IPS DF 6.9 (cell line): ENCODE measurements around the gene TEAD4.

ENCODE experiments used
- DNase-seq: peaks from one replicate; pipeline ENCODE4 v3.0.0-alpha.2; 2013; ENCODE audit warnings: low read depth, low spot score
- H3K27ac ChIP-seq: one replicate; pipeline ENCODE4 v1.5.1; 2013; ENCODE audit warnings: low read length, control low read depth
- H3K27me3 ChIP-seq: 2 replicates; pipeline ENCODE4 v1.6.1; 2013; ENCODE audit warnings: mild to moderate bottlenecking, low read length; ENCODE audit not compliant: control insufficient read depth, insufficient read depth
- H3K36me3 ChIP-seq: 2 replicates; pipeline ENCODE4 v1.6.1; 2013; ENCODE audit warnings: low read length; ENCODE audit not compliant: control insufficient read depth, insufficient read depth
- H3K4me1 ChIP-seq: 2 replicates; pipeline ENCODE4 v1.6.1; 2013; ENCODE audit warnings: low read length; ENCODE audit not compliant: control insufficient read depth, insufficient read depth
- H3K4me3 ChIP-seq: 2 replicates; pipeline ENCODE4 v1.5.1; 2013; ENCODE audit warnings: mild to moderate bottlenecking, low read length
- H3K9me3 ChIP-seq: 2 replicates; pipeline ENCODE4 v1.6.1; 2013; ENCODE audit warnings: low read length, inconsistent platforms; ENCODE audit not compliant: control insufficient read depth, insufficient read depth
- WGBS: extraction: QIAGEN DNeasy Blood & Tissue Kit; methylation state at CpG from one replicate; pipeline ENCODE4 v1.1.7; 2013; ENCODE audit warnings: mixed read lengths, missing lambda C conversion rate; ENCODE audit not compliant: insufficient read length, insufficient coverage; 5-methylcytosine and 5-hydroxymethylcytosine counted together

Gene TEAD4

DNA sequence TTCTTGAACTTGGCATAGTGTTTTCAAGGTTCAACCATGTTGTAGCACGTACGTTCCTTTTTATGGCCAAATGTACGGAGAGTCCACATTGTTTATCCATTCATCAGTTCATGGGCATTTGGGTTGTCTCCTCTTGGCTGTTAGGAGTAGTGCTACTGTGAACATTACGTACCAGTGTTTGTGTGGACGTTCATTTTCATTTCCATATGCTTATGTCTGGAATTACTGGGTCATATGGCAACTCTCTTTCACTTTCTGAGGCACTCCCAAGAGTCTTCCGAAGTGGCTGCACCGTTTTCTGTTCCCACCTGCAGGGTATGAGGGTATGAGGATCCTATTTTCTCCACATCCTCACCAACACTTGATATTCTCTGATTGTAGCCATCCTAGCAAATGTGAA, 68.9 kb downstream of the TEAD4 start:
- H3K4me3 ChIP-seq, result no peak overlapping the region
- WGBS, result no CpG with 5 or more reads among the region's 7 CpGs
- H3K36me3 ChIP-seq, result peaks cover 18% of the 10 kb centered on the region
- H3K4me1 ChIP-seq, result no peaks in the 10 kb centered on the region
- no peak for DNase-seq
- no peaks in the 10 kb centered on the region for H3K27me3 ChIP-seq
- no peaks in the 10 kb centered on the region for H3K9me3 ChIP-seq
- H3K27ac ChIP-seq, result no peak overlapping the region

DNA sequence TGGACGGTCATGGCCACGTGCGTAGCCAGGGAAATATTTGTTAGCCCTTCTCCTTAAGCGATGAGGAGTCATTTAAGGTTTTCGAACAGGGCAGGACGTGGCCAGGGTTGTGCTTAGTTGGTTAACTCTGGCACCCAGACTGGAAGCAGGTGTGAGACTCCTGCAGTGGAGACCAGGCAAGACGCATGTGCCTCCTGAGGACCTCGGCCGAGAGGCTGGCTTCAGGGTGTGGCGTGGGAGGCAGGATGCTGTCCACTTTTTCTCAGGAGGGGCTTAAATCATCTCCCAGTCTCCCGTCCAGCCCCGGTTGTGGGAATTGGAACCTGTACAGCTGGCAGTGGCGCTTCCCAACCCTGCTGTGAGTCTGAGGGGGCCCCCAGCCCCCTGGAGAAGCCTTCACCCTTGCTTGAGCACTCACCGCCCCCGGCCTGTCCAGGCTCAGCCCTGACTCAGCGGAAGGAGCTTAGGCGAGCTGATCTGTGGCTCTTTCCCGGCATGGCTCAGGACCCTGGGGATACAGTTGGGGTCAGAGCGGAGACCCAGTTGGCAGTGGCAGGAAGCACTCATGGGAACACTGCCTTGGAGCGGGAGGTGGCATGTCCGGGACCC, 71.7 kb downstream of the TEAD4 start:
- no peaks in the 10 kb centered on the region for H3K9me3 ChIP-seq
- DNase-seq, result no peak
- no peak overlapping the region for H3K27ac ChIP-seq

DNA sequence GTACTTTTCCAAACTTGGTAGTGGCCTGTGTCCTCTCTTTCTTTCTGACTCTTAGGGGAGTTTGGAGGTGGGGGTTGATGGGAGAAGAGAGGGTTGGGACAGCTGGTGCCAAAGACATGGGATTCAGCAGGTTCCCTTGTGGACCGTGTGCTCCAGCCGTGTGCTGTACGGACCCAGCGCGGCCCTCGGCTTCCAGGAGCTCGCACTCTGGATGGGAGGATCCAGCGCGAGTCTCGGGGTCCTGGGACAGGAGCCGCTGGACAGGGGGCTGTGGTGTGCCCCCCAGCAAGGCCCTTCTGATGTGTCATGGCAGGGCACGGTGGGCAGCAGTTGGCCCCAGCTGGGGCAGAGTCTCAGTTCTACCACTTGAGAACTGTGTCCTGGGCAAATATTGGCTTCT, 73.0 kb downstream of the TEAD4 start:
- H3K9me3 ChIP-seq, result no peaks in the 10 kb centered on the region
- no peak for DNase-seq
- WGBS, result no CpG with 5 or more reads among the region's 12 CpGs
- H3K27me3 ChIP-seq, result no peaks in the 10 kb centered on the region
- no peak overlapping the region for H3K4me3 ChIP-seq
- H3K4me1 ChIP-seq, result no peaks in the 10 kb centered on the region
- H3K27ac ChIP-seq, result no peak overlapping the region
- H3K36me3 ChIP-seq, result peaks cover 18% of the 10 kb centered on the region

More for the DNA sequence above, 71.7 kb downstream of the TEAD4 start:
- peaks cover 23% of the 10 kb centered on the region for H3K36me3 ChIP-seq
- no peaks in the 10 kb centered on the region for H3K27me3 ChIP-seq
- no CpG with 5 or more reads among the region's 21 CpGs for WGBS
- no peak overlapping the region for H3K4me3 ChIP-seq
- no peaks in the 10 kb centered on the region for H3K4me1 ChIP-seq

DNA sequence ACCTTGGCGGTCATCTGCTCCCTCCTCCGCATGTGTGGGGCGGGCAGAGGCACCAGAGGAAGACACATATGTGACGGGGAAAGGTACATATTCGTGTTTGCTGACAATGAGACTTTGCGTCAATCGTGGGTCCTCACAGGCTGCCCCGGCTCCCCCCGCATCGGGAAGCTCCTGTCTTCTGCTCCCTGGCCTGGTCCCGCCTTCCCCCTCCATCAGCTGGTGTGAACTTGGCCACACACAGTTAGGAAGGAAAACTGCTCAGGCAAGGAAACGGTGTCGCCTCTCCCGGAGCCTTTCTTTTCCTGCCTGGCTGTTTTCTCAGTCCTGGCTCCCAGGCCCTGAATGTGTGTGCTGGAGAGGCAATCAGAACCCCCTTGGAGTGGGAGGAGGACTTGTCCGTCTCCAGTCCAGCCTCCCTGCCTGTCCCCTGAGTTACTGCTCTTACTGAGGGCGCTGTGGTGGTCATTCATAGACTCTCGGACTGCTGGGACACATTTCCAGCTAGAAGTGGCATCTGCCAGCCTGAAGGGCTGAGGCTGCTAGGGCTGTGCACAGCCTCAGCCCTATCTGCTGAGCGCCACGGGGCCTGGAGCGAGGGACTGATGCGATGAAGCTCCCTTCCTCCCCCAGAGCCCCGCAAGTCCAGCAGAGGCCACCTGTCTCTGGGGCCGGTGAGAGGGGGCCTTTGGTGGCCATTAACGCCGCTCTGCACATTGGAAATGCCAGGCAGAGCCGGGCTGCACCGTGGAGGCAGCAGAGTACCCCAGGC, 73.8 kb downstream of the TEAD4 start:
- no peaks in the 10 kb centered on the region for H3K27me3 ChIP-seq
- DNase-seq, result no peak
- H3K36me3 ChIP-seq, result peaks cover 23% of the 10 kb centered on the region
- no peaks in the 10 kb centered on the region for H3K9me3 ChIP-seq
- H3K4me1 ChIP-seq, result no peaks in the 10 kb centered on the region
- no CpG with 5 or more reads among the region's 27 CpGs for WGBS
- no peak overlapping the region for H3K4me3 ChIP-seq
- H3K27ac ChIP-seq, result no peak overlapping the region

DNA sequence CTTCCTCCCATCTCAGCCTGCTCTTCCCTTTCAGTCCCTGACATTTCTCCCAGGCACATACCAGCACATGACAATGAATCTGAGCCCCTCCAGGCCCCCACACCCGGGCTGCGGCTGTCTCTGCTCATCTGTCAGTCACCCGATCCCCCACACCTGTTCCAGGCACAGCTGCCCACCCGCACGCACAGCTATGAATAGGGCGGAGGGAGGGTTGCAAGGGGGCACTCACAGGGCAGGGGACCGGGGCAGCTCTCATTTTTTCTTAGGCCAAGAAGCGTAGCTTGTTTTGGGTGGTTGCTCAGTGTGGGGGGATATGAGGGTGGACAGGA, 74.3 kb downstream of the TEAD4 start:
- Histone ChIP-seq H3K27me3 (no peaks in the 10 kb centered on the region), H3K9me3 (no peaks in the 10 kb centered on the region), H3K4me3 (no peak overlapping the region), H3K27ac (no peak overlapping the region), H3K4me1 (no peaks in the 10 kb centered on the region), H3K36me3 (peaks cover 27% of the 10 kb centered on the region)
- DNase-seq, result no peak
- no CpG with 5 or more reads among the region's 8 CpGs for WGBS

DNA sequence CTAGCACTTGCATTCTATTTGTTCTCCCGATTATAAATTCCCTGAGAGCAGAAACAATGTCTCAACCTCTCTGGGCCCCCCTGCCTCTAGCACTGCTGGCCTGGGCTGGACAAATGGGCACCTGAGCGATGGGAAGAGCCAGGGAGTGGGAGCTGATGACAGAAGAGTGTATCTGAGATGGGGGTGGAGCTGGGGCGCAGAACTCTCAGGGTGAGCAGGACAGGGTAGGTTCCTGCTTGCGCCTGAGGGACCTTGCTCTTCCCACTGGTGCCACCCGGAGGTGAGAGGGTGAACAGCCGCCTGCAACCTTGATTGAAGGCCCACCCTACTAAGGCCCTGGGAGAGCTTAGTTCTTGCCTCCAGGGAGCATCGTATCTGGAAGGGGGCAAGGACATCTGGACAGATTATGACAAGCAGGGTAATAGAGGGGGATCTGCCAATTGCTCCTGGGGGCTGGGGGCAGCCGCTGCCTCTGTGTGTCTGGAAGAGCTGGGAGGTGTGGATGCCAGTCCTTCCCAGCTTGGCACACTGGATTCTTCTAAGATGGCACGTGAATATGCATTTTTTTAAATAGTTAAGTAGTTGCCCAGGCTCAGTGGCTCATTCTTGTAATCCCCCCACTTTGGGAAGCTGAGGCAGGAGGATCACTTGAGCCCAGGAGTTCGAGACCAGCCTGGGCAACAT, 75.0 kb downstream of the TEAD4 start:
- WGBS, result no CpG with 5 or more reads among the region's 10 CpGs
- Histone ChIP-seq H3K27ac (no peak overlapping the region), H3K9me3 (no peaks in the 10 kb centered on the region), H3K4me1 (no peaks in the 10 kb centered on the region), H3K36me3 (peaks cover 32% of the 10 kb centered on the region), H3K27me3 (no peaks in the 10 kb centered on the region), H3K4me3 (no peak overlapping the region)
- DNase-seq, result peak; percentile 63

DNA sequence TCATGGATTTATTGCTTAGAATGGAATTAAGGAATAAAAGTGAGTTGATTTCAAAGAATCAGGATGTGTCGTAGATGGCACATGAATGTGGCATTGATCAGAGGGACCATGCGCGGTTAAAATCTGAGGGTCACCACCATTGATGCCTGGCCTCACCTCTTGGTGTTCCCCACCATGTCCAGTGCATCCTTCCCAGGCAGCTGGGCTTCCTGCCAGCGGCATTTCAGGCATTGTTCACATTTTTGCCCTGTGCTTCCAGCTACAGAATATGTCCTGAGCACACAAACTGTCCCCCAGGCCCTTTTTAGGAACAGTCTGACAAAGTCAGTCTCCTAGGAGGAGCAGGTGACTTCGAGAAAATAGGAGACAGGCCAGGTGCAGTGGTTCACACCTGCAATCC, 76.0 kb downstream of the TEAD4 start:
- DNase-seq, result no peak
- WGBS, result 100% methylated on average over 1 of the region's 5 CpGs
- H3K9me3 ChIP-seq, result no peaks in the 10 kb centered on the region
- H3K27me3 ChIP-seq, result no peaks in the 10 kb centered on the region
- H3K36me3 ChIP-seq, result peaks cover 37% of the 10 kb centered on the region
- H3K4me1 ChIP-seq, result no peaks in the 10 kb centered on the region
- H3K4me3 ChIP-seq, result no peak overlapping the region
- H3K27ac ChIP-seq, result no peak overlapping the region

DNA sequence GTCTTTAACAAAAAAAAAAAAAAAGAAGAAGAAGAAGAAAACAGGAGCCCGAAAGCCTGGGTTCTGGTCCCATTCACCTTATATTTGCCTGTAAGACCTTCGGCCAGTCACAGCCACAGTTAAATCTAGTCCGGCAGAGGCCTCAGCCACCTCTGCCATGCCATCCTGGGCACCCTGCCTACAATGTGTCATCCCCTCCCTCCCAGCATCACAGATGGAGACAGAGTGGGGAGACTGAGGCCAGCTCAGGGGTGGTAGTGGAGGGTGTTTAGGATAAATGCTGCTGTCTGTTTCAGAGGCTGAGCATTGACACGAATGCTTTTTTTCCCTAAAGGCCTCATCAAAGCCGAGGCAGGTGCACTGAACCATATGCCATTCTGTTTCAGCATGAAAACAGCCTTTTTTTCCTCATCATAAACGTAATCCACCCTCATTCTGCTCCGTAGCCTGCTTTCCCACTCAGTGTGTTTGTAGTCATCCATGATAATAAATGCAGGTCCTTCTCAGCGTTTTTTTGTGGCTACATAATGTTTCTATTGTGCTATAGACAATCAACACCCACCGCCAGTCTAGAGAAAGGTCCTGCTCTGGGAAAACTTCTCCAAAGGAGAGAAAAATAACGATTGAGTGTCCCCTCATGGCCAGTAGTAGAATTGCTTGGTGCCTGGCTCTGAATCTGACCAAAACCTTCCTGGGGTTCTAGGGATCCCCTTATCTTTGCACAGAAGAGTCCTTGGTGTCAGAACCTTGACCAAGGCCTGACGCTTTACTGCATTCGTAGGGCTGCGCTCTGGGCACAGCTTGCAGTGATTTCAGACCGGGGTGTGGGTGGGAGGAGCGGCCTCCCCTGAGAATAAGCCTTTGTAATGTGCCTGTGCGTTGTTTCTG, 76.9 kb downstream of the TEAD4 start:
- Histone ChIP-seq H3K27ac (no peak overlapping the region), H3K36me3 (peaks cover 40% of the 10 kb centered on the region), H3K27me3 (no peaks in the 10 kb centered on the region), H3K4me1 (no peaks in the 10 kb centered on the region), H3K9me3 (no peaks in the 10 kb centered on the region), H3K4me3 (no peak overlapping the region)
- DNase-seq, result no peak
- no CpG with 5 or more reads among the region's 16 CpGs for WGBS

DNA sequence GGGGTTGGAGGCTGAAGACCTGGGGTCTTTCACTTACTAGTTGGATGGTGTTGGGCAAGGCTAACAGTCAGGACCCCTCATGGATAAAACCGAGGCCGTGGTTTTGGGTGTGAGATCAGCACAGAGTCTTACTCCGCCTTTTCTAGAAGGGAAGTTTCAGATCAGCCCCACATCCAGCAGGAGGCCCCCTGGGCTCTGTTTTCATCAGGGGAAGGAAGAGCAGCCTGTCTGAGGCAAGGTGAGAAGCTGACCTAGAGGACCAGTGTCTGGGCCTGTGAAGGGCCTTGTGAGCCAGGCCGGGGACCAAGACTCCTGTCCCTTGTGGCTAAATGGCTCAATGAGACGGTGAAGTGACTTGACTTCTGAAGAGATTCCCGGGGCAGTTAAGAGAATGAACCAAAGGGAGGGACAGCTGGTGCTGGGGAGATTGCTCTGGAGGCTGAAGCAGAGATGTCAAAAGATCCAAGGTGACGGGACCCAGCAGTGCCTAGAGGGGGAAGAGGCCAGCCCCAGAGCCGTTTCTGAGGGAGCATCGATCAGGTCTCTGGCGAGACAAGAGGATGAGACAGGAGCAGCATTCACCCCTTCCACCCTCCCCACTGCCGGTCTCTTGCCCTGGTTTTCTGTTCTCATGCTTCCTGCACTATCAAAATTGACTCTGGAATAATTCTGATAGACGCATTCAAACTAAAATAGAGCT, 77.9 kb downstream of the TEAD4 start:
- H3K9me3 ChIP-seq, result no peaks in the 10 kb centered on the region
- H3K36me3 ChIP-seq, result peaks cover 39% of the 10 kb centered on the region
- H3K27ac ChIP-seq, result no peak overlapping the region
- H3K4me1 ChIP-seq, result no peaks in the 10 kb centered on the region
- no peak overlapping the region for H3K4me3 ChIP-seq
- WGBS, result no CpG with 5 or more reads among the region's 12 CpGs
- H3K27me3 ChIP-seq, result no peaks in the 10 kb centered on the region
- no peak for DNase-seq

DNA sequence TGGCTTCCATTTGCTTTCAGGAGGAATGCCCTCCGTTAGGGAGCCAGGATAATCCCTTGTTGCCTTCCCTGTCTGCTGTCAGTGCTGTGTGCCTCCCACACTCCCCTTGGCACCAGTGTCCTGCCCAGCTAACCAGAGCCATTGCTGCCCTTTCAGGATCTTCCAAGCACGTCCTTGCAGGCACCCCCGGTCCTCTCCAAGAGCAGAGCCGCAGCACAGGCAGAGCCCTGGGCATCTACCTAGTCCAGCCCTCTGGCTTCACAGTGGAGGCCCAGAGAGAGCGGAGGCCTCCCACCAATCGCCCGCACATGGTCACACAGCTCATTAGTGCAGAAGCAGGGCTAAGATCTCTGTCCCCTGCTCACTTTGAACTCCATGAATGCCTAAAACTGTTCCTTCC, 79.0 kb downstream of the TEAD4 start:
- no CpG with 5 or more reads among the region's 7 CpGs for WGBS
- no peaks in the 10 kb centered on the region for H3K9me3 ChIP-seq
- H3K36me3 ChIP-seq, result peaks cover 48% of the 10 kb centered on the region
- H3K4me1 ChIP-seq, result no peaks in the 10 kb centered on the region
- DNase-seq, result no peak
- no peak overlapping the region for H3K27ac ChIP-seq
- no peak overlapping the region for H3K4me3 ChIP-seq
- H3K27me3 ChIP-seq, result no peaks in the 10 kb centered on the region
